Testis (tissue), 3 donors: ENCODE results near the gene LIX1L. TPM values are rescaled to one million over a fixed set of nuclear protein-coding genes. Genes with fewer than 3 reads are reported as not detected.

ENCODE experiments used
- DNase-seq: peaks from one replicate; pipeline ENCODE4 v3.0.0-alpha.2; 2019
- H3K27ac ChIP-seq, 2 donors: fragments of 200-600 bp; sonication (generic); one replicate each; pipeline ENCODE4 v1.5.1; 2019
- H3K27me3 ChIP-seq: fragments of 200-600 bp; sonication (generic); one replicate; pipeline ENCODE4 v1.5.1; 2019
- H3K36me3 ChIP-seq: fragments of 200-600 bp; sonication (generic); one replicate; pipeline ENCODE4 v1.5.1; 2017; ENCODE audit warnings: low read depth; ENCODE audit errors: missing control alignments
- H3K4me1 ChIP-seq: fragments of 200-600 bp; sonication (generic); one replicate; pipeline ENCODE4 v1.5.1; 2019
- H3K4me3 ChIP-seq, 2 donors: fragments of 200-600 bp; sonication (generic); one replicate each; pipeline ENCODE4 v1.5.1; 2017 to 2019
- H3K9me3 ChIP-seq: fragments of 200-600 bp; sonication (generic); one replicate; pipeline ENCODE4 v1.5.1; 2017
- POLR2A ChIP-seq: fragments of 450-650 bp; IDR thresholded peaks from one replicate; pipeline ENCODE4 v1.6.1; 2017; ENCODE audit warnings: antibody characterized with exemption, mild to moderate bottlenecking, moderate library complexity
- WGBS, 2 donors: methylation state at CpG; one replicate each; pipeline ENCODE4 v1.1.5; 2018; 5-methylcytosine and 5-hydroxymethylcytosine counted together
- intact Hi-C: fragments of 100-400 bp; cut with DNase I; formaldehyde crosslinking; loops from one replicate; pipeline ENCODE4 v1.15.1; 2023; ENCODE audit warnings: low total_unique reads
- polyA plus RNA-seq: library from polyadenylated mRNA; stranded (reverse); fragments of 350-450 nt; fragmentation: Illumina TruSeq; extraction: RNeasy Lipid Tissue Mini Kit (QIAGEN cat#74804); gene quantifications from one replicate; pipeline ENCODE4 v1.2.3, GENCODE V29; 2014; ENCODE audit warnings: low read depth, low replicate concordance; ENCODE audit not compliant: insufficient read depth
- total RNA-seq, 2 donors: library from RNA; depleted of rRNA; stranded (reverse); fragments of >200 nt; gene quantifications; one replicate each; pipeline ENCODE4 v1.2.3, GENCODE V29; 2016
- TF ChIP-seq, protein P1 (sequence below), 3 experiments: fragments of 450-650 bp in 2 of 3; fragments of 200-600 bp in 1 of 3; sonication (generic) in 1 of 3; IDR thresholded peaks; one replicate each; pipeline ENCODE4 v1.5.1; 2016 to 2019; ENCODE audit warnings: antibody characterized with exemption in 3 of 3, mild to moderate bottlenecking in 2 of 3, moderate library complexity in 1 of 3

LIX1L gene
- total and polyA plus RNA-seq, 3 donors from 2014 or later: 15.8 to 20.6 (median 16.6) TPM

DNA sequence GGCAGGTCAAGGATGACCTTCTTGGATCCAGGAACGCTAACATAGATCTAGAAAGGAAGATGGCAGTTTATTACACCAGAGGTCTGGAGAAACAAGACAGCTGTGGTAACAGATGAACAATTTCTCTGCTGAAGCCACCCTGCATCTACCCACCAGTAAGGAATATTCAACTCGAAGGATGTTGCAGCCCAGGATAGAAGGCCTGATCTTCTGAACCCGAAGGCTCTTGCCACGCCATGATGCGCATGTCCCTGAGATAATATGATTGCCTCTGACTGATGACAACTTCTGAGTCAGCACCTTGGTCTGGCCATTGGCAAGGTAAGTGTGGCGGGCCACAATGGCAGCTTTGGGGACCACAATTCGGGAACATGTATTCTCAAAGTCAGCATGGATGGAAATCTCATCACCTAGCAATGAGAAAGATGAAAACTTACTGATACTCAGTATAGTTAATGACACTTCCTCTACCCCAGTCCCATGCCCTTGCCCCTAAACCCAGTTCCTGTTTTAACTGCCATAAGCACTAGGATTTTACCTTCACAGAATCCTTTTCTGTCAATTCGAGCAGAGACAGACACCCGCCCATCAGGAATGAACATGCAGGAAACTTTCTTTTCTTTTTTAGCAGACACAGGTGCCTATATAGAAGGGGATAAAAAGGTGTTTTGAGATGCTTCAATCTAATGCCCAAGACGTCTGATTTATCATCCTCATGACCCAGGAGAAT is 36.7 kb upstream of the LIX1L start:
- no peak for TF ChIP-seq POLR2A
- TF ChIP-seq, protein P1, sequence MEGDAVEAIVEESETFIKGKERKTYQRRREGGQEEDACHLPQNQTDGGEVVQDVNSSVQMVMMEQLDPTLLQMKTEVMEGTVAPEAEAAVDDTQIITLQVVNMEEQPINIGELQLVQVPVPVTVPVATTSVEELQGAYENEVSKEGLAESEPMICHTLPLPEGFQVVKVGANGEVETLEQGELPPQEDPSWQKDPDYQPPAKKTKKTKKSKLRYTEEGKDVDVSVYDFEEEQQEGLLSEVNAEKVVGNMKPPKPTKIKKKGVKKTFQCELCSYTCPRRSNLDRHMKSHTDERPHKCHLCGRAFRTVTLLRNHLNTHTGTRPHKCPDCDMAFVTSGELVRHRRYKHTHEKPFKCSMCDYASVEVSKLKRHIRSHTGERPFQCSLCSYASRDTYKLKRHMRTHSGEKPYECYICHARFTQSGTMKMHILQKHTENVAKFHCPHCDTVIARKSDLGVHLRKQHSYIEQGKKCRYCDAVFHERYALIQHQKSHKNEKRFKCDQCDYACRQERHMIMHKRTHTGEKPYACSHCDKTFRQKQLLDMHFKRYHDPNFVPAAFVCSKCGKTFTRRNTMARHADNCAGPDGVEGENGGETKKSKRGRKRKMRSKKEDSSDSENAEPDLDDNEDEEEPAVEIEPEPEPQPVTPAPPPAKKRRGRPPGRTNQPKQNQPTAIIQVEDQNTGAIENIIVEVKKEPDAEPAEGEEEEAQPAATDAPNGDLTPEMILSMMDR (IDR thresholded peaks at IDR 0.05): no peak
- Histone ChIP-seq H3K36me3 (no peaks in the 10 kb centered on the region), H3K27me3 (no peaks in the 10 kb centered on the region), H3K9me3 (no peaks in the 10 kb centered on the region), H3K27ac (peak overlapping the region; percentile 95 to 98), H3K4me3 (peak overlapping the region; percentile 82 to 91), H3K4me1 (peaks cover 19% of the 10 kb centered on the region)
- intact Hi-C loops: no loop called here
- 55 to 70% methylated on average over 10 of the region's 10 CpGs for WGBS, 2 donors
- DNase-seq: no peak

GRCh38 chr1:145993618-145994390 is 36.0 kb upstream of the LIX1L start:
- H3K4me3 ChIP-seq: peak overlapping the region; percentile 82 to 91
- H3K27ac ChIP-seq: peak overlapping the region; percentile 95 to 98
- H3K27me3 ChIP-seq: no peaks in the 10 kb centered on the region
- no peak for DNase-seq
- WGBS, 2 donors: 67 to 73% methylated on average over 6 of the region's 6 CpGs
- no peaks in the 10 kb centered on the region for H3K9me3 ChIP-seq
- H3K4me1 ChIP-seq: peaks cover 12% of the 10 kb centered on the region
- TF ChIP-seq, protein P1 (IDR thresholded peaks at IDR 0.05): no peak
- no peak for TF ChIP-seq POLR2A
- no peaks in the 10 kb centered on the region for H3K36me3 ChIP-seq
- intact Hi-C loops: no loop called here

GRCh38 chr1:145992958-145993617 is 35.3 kb upstream of the LIX1L start:
- intact Hi-C loops: no loop called here
- TF ChIP-seq POLR2A: no peak
- TF ChIP-seq, protein P1 (IDR thresholded peaks at IDR 0.05): no peak

GRCh38 chr1:145992502-145992936 is 34.7 kb upstream of the LIX1L start:
- Histone ChIP-seq H3K4me1 (peaks cover 3% of the 10 kb centered on the region), H3K36me3 (no peaks in the 10 kb centered on the region), H3K4me3 (peak overlapping the region; percentile 82 to 91), H3K27ac (peak overlapping the region; percentile 95 to 98), H3K27me3 (no peaks in the 10 kb centered on the region), H3K9me3 (no peaks in the 10 kb centered on the region)
- TF ChIP-seq, protein P1 (IDR thresholded peaks at IDR 0.05): no peak
- TF ChIP-seq POLR2A: no peak
- 88 to 100% methylated on average over 1 of the region's 1 CpG for WGBS, 2 donors
- DNase-seq: no peak
- intact Hi-C loops: no loop called here

More at GRCh38 chr1:145992958-145993617, 35.3 kb upstream of the LIX1L start:
- Histone ChIP-seq H3K9me3 (no peaks in the 10 kb centered on the region), H3K4me3 (peak overlapping the region; percentile 82 to 91), H3K36me3 (no peaks in the 10 kb centered on the region), H3K27me3 (no peaks in the 10 kb centered on the region), H3K4me1 (peaks cover 6% of the 10 kb centered on the region), H3K27ac (peak overlapping the region; percentile 95 to 98)
- 68 to 72% methylated on average over 5 of the region's 5 CpGs for WGBS, 2 donors
- DNase-seq: no peak
